ENCODE measurements around the gene BDKRB1.

BDKRB1 gene

DNA sequence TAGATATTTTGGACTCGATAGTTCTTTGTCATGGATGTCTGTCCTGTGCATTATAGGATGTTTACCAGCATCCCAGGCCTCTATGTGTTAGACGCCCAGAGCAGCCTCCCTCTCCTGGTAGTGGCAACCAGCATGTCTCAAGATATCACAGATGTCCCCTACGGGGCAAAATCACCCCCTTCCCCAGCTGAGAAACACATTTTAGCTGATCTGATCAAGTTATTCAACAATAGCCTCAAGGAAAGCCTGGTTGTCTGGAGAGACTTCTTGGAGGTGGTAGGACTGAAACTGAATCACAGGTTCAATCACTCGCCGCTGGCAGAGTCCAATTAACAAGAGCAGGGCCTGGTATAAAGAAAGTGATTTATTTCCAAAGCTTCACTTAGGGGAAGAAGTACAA is 17.6 kb downstream of the BDKRB1 start:
- no peaks in the 10 kb centered on the region for H3K79me2 ChIP-seq (ENCODE audit: low read length)
- H3K9ac ChIP-seq (ENCODE audit: low read length) = no peak overlapping the region
- H3K4me1 ChIP-seq (ENCODE audit: low read length) = no peaks in the 10 kb centered on the region
- H3K36me3 ChIP-seq (replicated peaks; ENCODE audit: low read depth, low read length) = peaks cover 7% of the 10 kb centered on the region
- H3K27me3 ChIP-seq (ENCODE audit: low read depth, low read length) = no peaks in the 10 kb centered on the region
- no peak overlapping the region for H2AFZ ChIP-seq (ENCODE audit: low read depth, low read length)
- TF ChIP-seq, protein P1, sequence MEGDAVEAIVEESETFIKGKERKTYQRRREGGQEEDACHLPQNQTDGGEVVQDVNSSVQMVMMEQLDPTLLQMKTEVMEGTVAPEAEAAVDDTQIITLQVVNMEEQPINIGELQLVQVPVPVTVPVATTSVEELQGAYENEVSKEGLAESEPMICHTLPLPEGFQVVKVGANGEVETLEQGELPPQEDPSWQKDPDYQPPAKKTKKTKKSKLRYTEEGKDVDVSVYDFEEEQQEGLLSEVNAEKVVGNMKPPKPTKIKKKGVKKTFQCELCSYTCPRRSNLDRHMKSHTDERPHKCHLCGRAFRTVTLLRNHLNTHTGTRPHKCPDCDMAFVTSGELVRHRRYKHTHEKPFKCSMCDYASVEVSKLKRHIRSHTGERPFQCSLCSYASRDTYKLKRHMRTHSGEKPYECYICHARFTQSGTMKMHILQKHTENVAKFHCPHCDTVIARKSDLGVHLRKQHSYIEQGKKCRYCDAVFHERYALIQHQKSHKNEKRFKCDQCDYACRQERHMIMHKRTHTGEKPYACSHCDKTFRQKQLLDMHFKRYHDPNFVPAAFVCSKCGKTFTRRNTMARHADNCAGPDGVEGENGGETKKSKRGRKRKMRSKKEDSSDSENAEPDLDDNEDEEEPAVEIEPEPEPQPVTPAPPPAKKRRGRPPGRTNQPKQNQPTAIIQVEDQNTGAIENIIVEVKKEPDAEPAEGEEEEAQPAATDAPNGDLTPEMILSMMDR (IDR thresholded peaks at IDR 0.05; ENCODE audit: low read depth, low read length) = no peak
- no peak for TF ChIP-seq EZH2phosphoT487 (IDR thresholded peaks at IDR 0.05; ENCODE audit: low read depth)
- no peak overlapping the region for H3K4me2 ChIP-seq (ENCODE audit: low read length)
- H3K4me3 ChIP-seq (ENCODE audit: low read length) = no peak overlapping the region
- no peak overlapping the region for H3K27ac ChIP-seq (ENCODE audit: low read length)
- no peaks in the 10 kb centered on the region for H4K20me1 ChIP-seq (ENCODE audit: insufficient read depth, low read length)
- H3K9me3 ChIP-seq (ENCODE audit: insufficient read depth, low read length) = 0 out of 2 replicates have a peak, but pooled peaks cover 9% of the 10 kb centered on the region

DNA sequence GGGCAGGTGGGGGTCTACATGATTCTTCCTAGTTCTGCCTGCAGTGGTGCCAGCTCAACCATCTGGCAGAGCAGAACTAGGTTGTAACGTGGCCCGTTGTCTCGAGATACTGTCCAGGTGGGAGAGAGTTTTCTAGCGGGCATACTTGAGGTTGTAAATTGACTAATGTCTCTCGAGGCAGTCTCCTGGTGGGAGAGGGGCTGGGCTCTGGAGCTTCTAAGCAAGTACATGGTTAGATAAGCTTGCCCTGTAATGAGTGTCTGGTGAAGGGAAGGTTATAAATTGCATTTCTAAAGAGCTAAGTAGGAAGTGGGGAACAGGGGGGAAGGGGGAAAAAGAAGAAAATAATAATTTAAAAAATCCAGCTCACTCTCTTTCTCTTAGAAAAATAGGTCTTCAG is 18.1 kb downstream of the BDKRB1 start:
- Histone ChIP-seq H3K27ac (ENCODE audit: low read length) (no peak overlapping the region), H4K20me1 (ENCODE audit: insufficient read depth, low read length) (no peaks in the 10 kb centered on the region), H3K79me2 (ENCODE audit: low read length) (no peaks in the 10 kb centered on the region), H3K36me3 (replicated peaks; ENCODE audit: low read depth, low read length) (peaks cover 9% of the 10 kb centered on the region), H3K9me3 (ENCODE audit: insufficient read depth, low read length) (0 out of 2 replicates have a peak, but pooled peaks cover 9% of the 10 kb centered on the region), H2AFZ (ENCODE audit: low read depth, low read length) (no peak overlapping the region), H3K4me1 (ENCODE audit: low read length) (no peaks in the 10 kb centered on the region), H3K9ac (ENCODE audit: low read length) (no peak overlapping the region), H3K4me2 (ENCODE audit: low read length) (no peak overlapping the region), H3K27me3 (ENCODE audit: low read depth, low read length) (no peaks in the 10 kb centered on the region), H3K4me3 (ENCODE audit: low read length) (no peak overlapping the region)
- TF ChIP-seq, protein P1 (IDR thresholded peaks at IDR 0.05; ENCODE audit: low read depth, low read length) = no peak
- no peak for TF ChIP-seq EZH2phosphoT487 (IDR thresholded peaks at IDR 0.05; ENCODE audit: low read depth)

DNA sequence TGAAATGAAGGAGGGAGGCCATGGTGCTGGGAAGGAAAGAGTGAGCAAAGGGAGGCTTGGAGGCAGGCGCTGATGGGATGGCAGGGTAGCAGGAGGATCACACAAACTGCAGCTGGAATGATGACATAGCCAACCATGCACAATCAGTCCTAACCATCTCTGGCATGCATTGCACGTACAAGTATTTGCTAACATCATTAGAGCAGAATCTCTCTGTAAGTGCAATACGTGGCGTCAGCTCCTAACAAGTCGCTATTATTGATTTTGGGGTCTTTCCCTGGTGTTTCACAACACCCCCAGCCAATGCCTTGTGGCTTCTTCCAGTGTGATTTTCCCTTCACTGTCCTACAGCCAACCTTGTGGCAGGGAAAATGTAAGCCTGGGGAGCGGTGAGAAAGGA is 18.5 kb downstream of the BDKRB1 start:
- no peak overlapping the region for H3K4me2 ChIP-seq (ENCODE audit: low read length)
- no peak overlapping the region for H3K4me3 ChIP-seq (ENCODE audit: low read length)
- no peaks in the 10 kb centered on the region for H3K79me2 ChIP-seq (ENCODE audit: low read length)
- H3K9ac ChIP-seq (ENCODE audit: low read length) = no peak overlapping the region
- no peak overlapping the region for H3K27ac ChIP-seq (ENCODE audit: low read length)
- TF ChIP-seq, protein P1 (IDR thresholded peaks at IDR 0.05; ENCODE audit: low read depth, low read length) = no peak
- TF ChIP-seq EZH2phosphoT487 (IDR thresholded peaks at IDR 0.05; ENCODE audit: low read depth) = no peak
- no peaks in the 10 kb centered on the region for H4K20me1 ChIP-seq (ENCODE audit: insufficient read depth, low read length)
- 0 out of 2 replicates have a peak, but pooled peaks cover 9% of the 10 kb centered on the region for H3K9me3 ChIP-seq (ENCODE audit: insufficient read depth, low read length)
- no peaks in the 10 kb centered on the region for H3K4me1 ChIP-seq (ENCODE audit: low read length)
- peaks cover 11% of the 10 kb centered on the region for H3K36me3 ChIP-seq (replicated peaks; ENCODE audit: low read depth, low read length)
- H3K27me3 ChIP-seq (ENCODE audit: low read depth, low read length) = no peaks in the 10 kb centered on the region
- no peak overlapping the region for H2AFZ ChIP-seq (ENCODE audit: low read depth, low read length)

DNA sequence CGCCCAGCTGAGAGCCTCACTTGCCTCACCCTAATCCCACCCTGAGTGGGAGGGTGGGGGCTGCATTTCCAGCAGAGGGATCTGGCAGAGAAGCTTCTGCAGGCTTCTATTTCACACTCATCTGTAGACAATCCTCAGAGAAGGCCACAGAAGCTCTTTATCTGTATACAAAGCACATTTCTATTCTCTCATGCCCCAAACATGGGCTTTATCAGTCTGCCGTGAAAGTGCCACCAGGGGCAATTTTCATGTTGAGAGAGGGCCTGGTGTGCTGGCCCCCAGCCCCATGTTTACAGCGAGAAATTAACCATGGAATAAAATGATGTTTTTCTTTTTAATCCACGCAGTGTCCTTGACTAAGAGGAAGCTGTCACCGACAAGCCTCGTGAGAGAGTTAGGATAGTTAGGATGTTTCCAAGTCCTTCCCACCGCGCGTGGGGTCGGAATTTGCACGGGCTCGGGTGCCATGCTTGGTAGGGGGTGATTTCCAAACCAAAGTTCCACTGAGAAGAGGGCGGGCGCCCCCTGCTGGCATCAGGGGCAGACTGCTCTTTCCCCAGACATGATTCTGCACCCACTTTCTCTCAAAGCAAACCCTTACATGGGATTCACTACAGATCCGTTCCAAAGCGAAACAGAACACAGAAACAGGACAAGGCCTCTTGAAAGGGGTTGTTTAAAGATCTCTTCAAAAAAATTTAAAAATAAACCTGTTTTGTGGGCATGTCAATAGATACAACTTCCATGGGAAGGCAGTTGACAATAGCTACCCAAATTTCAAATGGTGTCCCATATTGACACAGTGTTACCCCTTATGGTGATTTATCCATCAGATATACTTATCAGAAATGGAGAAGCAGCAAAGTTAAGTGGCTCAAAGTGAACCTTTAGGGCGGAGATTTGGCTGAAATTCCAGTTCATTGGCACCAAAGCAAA is 19.4 kb downstream of the BDKRB1 start:
- Histone ChIP-seq H3K4me1 (ENCODE audit: low read length) (no peaks in the 10 kb centered on the region), H3K4me3 (ENCODE audit: low read length) (peak overlapping the region; percentile 23; the same call in 1 of the 2 replicates), H3K79me2 (ENCODE audit: low read length) (no peaks in the 10 kb centered on the region), H3K36me3 (replicated peaks; ENCODE audit: low read depth, low read length) (peaks cover 16% of the 10 kb centered on the region), H3K4me2 (ENCODE audit: low read length) (peak overlapping the region; percentile 64), H4K20me1 (ENCODE audit: insufficient read depth, low read length) (no peaks in the 10 kb centered on the region), H3K27me3 (ENCODE audit: low read depth, low read length) (no peaks in the 10 kb centered on the region), H3K9ac (ENCODE audit: low read length) (no peak overlapping the region), H3K9me3 (ENCODE audit: insufficient read depth, low read length) (0 out of 2 replicates have a peak, but pooled peaks cover 9% of the 10 kb centered on the region), H3K27ac (ENCODE audit: low read length) (no peak overlapping the region), H2AFZ (ENCODE audit: low read depth, low read length) (peak overlapping the region; percentile 57; the same call in 1 of the 2 replicates)
- TF ChIP-seq, protein P1 (IDR thresholded peaks at IDR 0.05; ENCODE audit: low read depth, low read length) = peak; percentile 92
- no peak for TF ChIP-seq EZH2phosphoT487 (IDR thresholded peaks at IDR 0.05; ENCODE audit: low read depth)

Measured in OCI-LY3 (cell line).